Measurements from ENCODE around the gene ZSCAN2.

ZSCAN2 gene

DNA sequence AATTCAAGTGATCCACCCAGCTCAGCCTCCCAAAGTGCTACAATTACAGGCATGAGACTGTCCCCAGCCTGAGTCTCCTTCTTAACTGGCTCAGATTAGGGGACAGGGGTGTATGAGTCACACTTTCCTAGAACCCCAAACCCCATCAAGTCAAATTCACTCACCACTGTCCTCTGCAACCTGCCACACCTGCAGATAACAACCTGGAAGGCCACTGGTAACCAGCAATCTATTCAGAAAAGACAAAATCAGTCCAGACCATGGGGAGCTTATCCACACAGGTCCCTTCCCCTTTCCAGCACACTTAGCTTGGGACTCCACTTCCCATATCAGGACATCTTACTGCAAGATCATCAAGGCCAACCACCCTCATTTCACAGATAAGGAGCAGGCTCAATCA, 46.9 kb downstream of the ZSCAN2 start:
- Histone ChIP-seq H3K9me2 (replicated peaks; ENCODE audit: insufficient read depth, low read length) (no peaks in the 10 kb centered on the region), H3K27me3 (replicated peaks; ENCODE audit: insufficient read depth, low read length) (no peaks in the 10 kb centered on the region), H3F3A (ENCODE audit: insufficient read depth, low read length) (no peaks in the 10 kb centered on the region), H3K4me1 (ENCODE audit: low read length) (no peaks in the 10 kb centered on the region), H3K27ac (ENCODE audit: low read length) (no peak overlapping the region), H3K4me2 (ENCODE audit: low read depth, low read length) (no peak overlapping the region), H2AFZ (ENCODE audit: low read length) (no peak overlapping the region), H3K4me3 (ENCODE audit: low read length) (no peak overlapping the region), H3K79me2 (ENCODE audit: low read length) (peaks cover 4% of the 10 kb centered on the region; the same call in 1 of the 2 replicates), H4K20me1 (ENCODE audit: insufficient read depth, low read length) (no peaks in the 10 kb centered on the region), H3K36me3 (replicated peaks; ENCODE audit: insufficient read depth, low read length) (0 out of 2 replicates have a peak, but pooled peaks cover 11% of the 10 kb centered on the region), H3K9ac (ENCODE audit: low read length) (no peak overlapping the region), H3K9me3 (replicated peaks; ENCODE audit: insufficient read depth, low read length) (no peaks in the 10 kb centered on the region)
- TF ChIP-seq EZH2phosphoT487 (IDR thresholded peaks at IDR 0.05; ENCODE audit: low read length) (no peak), EZH2 (optimal IDR thresholded peaks at IDR 0.05; ENCODE audit: low read depth, low read length) (no peak)
- TF ChIP-seq, protein P1, sequence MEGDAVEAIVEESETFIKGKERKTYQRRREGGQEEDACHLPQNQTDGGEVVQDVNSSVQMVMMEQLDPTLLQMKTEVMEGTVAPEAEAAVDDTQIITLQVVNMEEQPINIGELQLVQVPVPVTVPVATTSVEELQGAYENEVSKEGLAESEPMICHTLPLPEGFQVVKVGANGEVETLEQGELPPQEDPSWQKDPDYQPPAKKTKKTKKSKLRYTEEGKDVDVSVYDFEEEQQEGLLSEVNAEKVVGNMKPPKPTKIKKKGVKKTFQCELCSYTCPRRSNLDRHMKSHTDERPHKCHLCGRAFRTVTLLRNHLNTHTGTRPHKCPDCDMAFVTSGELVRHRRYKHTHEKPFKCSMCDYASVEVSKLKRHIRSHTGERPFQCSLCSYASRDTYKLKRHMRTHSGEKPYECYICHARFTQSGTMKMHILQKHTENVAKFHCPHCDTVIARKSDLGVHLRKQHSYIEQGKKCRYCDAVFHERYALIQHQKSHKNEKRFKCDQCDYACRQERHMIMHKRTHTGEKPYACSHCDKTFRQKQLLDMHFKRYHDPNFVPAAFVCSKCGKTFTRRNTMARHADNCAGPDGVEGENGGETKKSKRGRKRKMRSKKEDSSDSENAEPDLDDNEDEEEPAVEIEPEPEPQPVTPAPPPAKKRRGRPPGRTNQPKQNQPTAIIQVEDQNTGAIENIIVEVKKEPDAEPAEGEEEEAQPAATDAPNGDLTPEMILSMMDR (IDR thresholded peaks at IDR 0.05; ENCODE audit: low read length): no peak
- DNase-seq: no peak

DNA sequence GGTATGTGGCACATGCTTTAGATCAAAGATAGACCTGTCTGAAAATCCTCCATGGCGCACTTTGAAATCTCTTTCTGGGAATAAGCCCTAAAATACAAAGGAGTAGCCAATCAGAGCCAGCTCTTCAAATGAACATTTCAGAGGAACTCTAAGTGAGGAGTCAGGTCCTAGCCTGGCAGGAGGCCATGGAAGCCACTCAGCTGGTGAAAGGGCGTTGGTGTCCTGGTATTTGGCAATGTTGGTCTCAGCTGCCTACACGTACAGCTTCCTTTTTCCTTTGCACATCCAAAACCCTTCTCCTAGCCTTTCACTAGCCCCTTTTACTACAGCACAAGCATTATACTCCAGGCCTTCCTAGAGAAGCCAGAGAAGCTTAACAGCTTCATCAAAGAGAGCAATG, 47.7 kb downstream of the ZSCAN2 start:
- Histone ChIP-seq H3K9ac (ENCODE audit: low read length) (no peak overlapping the region), H3K4me1 (ENCODE audit: low read length) (no peaks in the 10 kb centered on the region), H3K4me3 (ENCODE audit: low read length) (no peak overlapping the region), H3F3A (ENCODE audit: insufficient read depth, low read length) (0 out of 2 replicates have a peak, but pooled peaks cover 1% of the 10 kb centered on the region), H4K20me1 (ENCODE audit: insufficient read depth, low read length) (no peaks in the 10 kb centered on the region), H3K4me2 (ENCODE audit: low read depth, low read length) (no peak overlapping the region), H3K9me3 (replicated peaks; ENCODE audit: insufficient read depth, low read length) (no peaks in the 10 kb centered on the region), H3K9me2 (replicated peaks; ENCODE audit: insufficient read depth, low read length) (no peaks in the 10 kb centered on the region), H3K27ac (ENCODE audit: low read length) (no peak overlapping the region), H3K36me3 (replicated peaks; ENCODE audit: insufficient read depth, low read length) (0 out of 2 replicates have a peak, but pooled peaks cover 11% of the 10 kb centered on the region), H3K27me3 (replicated peaks; ENCODE audit: insufficient read depth, low read length) (no peaks in the 10 kb centered on the region), H3K79me2 (ENCODE audit: low read length) (peaks cover 12% of the 10 kb centered on the region), H2AFZ (ENCODE audit: low read length) (no peak overlapping the region)
- no peak for DNase-seq
- TF ChIP-seq, protein P1 (IDR thresholded peaks at IDR 0.05; ENCODE audit: low read length): no peak
- TF ChIP-seq EZH2 (optimal IDR thresholded peaks at IDR 0.05; ENCODE audit: low read depth, low read length) (no peak), EZH2phosphoT487 (IDR thresholded peaks at IDR 0.05; ENCODE audit: low read length) (no peak)

DNA sequence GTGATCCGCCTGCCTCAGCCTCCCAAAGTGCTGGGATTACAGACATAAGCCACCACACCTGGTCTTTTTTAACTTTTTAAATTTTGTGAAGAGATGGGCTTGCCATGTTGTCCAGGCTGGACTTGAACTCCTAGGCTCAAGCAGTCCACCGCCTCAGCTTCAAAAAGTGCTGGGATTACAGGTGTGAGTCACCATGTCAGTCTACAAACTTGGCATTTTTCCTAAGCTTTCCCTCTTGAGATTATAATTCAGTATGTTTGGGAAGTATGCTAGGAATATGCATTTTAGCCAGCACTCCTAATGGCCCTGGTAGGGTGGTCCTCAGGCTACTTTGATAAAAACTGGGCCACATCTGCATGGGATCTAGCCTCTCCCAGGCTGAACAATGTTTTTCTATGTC, 48.9 kb downstream of the ZSCAN2 start:
- Histone ChIP-seq H3K27me3 (replicated peaks; ENCODE audit: insufficient read depth, low read length) (no peaks in the 10 kb centered on the region), H4K20me1 (ENCODE audit: insufficient read depth, low read length) (no peaks in the 10 kb centered on the region), H3K27ac (ENCODE audit: low read length) (no peak overlapping the region), H3K79me2 (ENCODE audit: low read length) (peaks cover 18% of the 10 kb centered on the region), H3K36me3 (replicated peaks; ENCODE audit: insufficient read depth, low read length) (0 out of 2 replicates have a peak, but pooled peaks cover 11% of the 10 kb centered on the region), H3K9me3 (replicated peaks; ENCODE audit: insufficient read depth, low read length) (no peaks in the 10 kb centered on the region), H3K4me3 (ENCODE audit: low read length) (no peak overlapping the region), H3K9me2 (replicated peaks; ENCODE audit: insufficient read depth, low read length) (no peaks in the 10 kb centered on the region), H3F3A (ENCODE audit: insufficient read depth, low read length) (peaks cover 9% of the 10 kb centered on the region), H3K9ac (ENCODE audit: low read length) (no peak overlapping the region), H2AFZ (ENCODE audit: low read length) (no peak overlapping the region), H3K4me1 (ENCODE audit: low read length) (no peaks in the 10 kb centered on the region), H3K4me2 (ENCODE audit: low read depth, low read length) (no peak overlapping the region)
- no peak for DNase-seq
- TF ChIP-seq EZH2phosphoT487 (IDR thresholded peaks at IDR 0.05; ENCODE audit: low read length) (no peak), EZH2 (optimal IDR thresholded peaks at IDR 0.05; ENCODE audit: low read depth, low read length) (no peak)
- TF ChIP-seq, protein P1 (IDR thresholded peaks at IDR 0.05; ENCODE audit: low read length): no peak

Data from MM.1S (cell line).